Keratinocyte (primary cell): ENCODE measurements around the gene LRCH2. TPM values are rescaled to one million over a fixed set of nuclear protein-coding genes. Genes with fewer than 3 reads are reported as not detected.

Source experiments
- DNase-seq: peaks from one replicate; pipeline ENCODE4 v3.0.0-alpha.2; 2011; ENCODE audit warnings: low read depth, missing footprints, low spot score
- FAIRE-seq: peaks from 2 replicates; lab custom pipeline; 2011; peaks lifted over from hg19 to GRCh38; lab: Jason Lieb, UNC
- H2AFZ ChIP-seq: 2 replicates; pipeline ENCODE4 v1.6.0; 2012; ENCODE audit warnings: low read length, control low read depth, inconsistent platforms; ENCODE audit not compliant: control insufficient read depth
- H3K27ac ChIP-seq: 2 replicates; pipeline ENCODE4 v1.5.1; 2011; ENCODE audit warnings: low read length; ENCODE audit not compliant: control insufficient read depth, insufficient read depth
- H3K27me3 ChIP-seq: 3 replicates; pipeline ENCODE4 v1.6.0; 2011; ENCODE audit warnings: low read length; ENCODE audit not compliant: control insufficient read depth, insufficient read depth; ENCODE audit errors: extremely low read depth
- H3K36me3 ChIP-seq, 2 experiments: 2 replicates in 1 of 2; 3 replicates in 1 of 2; pipeline ENCODE4 v1.5.1; 2011; ENCODE audit warnings: low read length in 2 of 2, mild to moderate bottlenecking in 1 of 2; ENCODE audit not compliant: control insufficient read depth in 2 of 2, insufficient read depth in 2 of 2; ENCODE audit errors: extremely low read depth in 1 of 2
- H3K4me1 ChIP-seq: 3 replicates; pipeline ENCODE4 v1.5.1; 2011; ENCODE audit warnings: low read length; ENCODE audit not compliant: control insufficient read depth, insufficient read depth; ENCODE audit errors: extremely low read depth
- H3K4me2 ChIP-seq: 3 replicates; pipeline ENCODE4 v1.6.0; 2011; ENCODE audit warnings: low read depth, low read length; ENCODE audit not compliant: control insufficient read depth, insufficient read depth; ENCODE audit errors: extremely low read depth
- H3K4me3 ChIP-seq, 3 experiments: fragments of 200-600 bp in 1 of 3; sonication (generic) in 1 of 3; 2 replicates in 2 of 3; 3 replicates in 1 of 3; pipeline ENCODE4 v1.5.1; 2011 to 2016; ENCODE audit warnings: low read length in 3 of 3, mild to moderate bottlenecking in 3 of 3, control low read depth in 2 of 3, inconsistent platforms in 1 of 3, low read depth in 1 of 3, mixed read lengths in 1 of 3, mixed run types in 1 of 3, moderate library complexity in 1 of 3; ENCODE audit not compliant: control insufficient read depth in 2 of 3, insufficient read depth in 2 of 3; ENCODE audit errors: extremely low read depth in 1 of 3
- H3K79me2 ChIP-seq: 2 replicates; pipeline ENCODE4 v1.6.0; 2012; ENCODE audit warnings: low read length; ENCODE audit not compliant: control insufficient read depth, insufficient read depth
- H3K9ac ChIP-seq: 3 replicates; pipeline ENCODE4 v1.6.0; 2011; ENCODE audit warnings: low read length; ENCODE audit not compliant: control insufficient read depth, insufficient read depth; ENCODE audit errors: extremely low read depth
- H3K9me1 ChIP-seq: 3 replicates; pipeline ENCODE4 v1.6.0; 2011; ENCODE audit warnings: low read length; ENCODE audit not compliant: control insufficient read depth, insufficient read depth; ENCODE audit errors: extremely low read depth
- H3K9me3 ChIP-seq: 2 replicates; pipeline ENCODE4 v1.5.1; 2012; ENCODE audit warnings: low read depth, low read length; ENCODE audit not compliant: control insufficient read depth
- H4K20me1 ChIP-seq: 3 replicates; pipeline ENCODE4 v1.6.0; 2011; ENCODE audit warnings: low read length; ENCODE audit not compliant: control insufficient read depth, insufficient read depth; ENCODE audit errors: extremely low read depth
- EZH2 ChIP-seq: IDR thresholded peaks from one replicate; pipeline ENCODE4 v1.6.1; 2012; ENCODE audit warnings: inconsistent platforms, mild to moderate bottlenecking, low read length, moderate library complexity
- dilution Hi-C: fragments of 300-500 bp; cut with MboI; formaldehyde crosslinking; loops from one replicate; pipeline ENCODE4 v1.7.0; 2020; ENCODE audit warnings: low sequenced_read_pairs; ENCODE audit not compliant: extremely low pct_ligation_motif_present
- polyA plus RNA-seq, 5 experiments: library from polyadenylated mRNA; depleted of rRNA in 3 of 5; stranded (reverse) in 3 of 5; stranded (forward) in 1 of 5; unstranded in 1 of 5; fragments of >200 nt; gene quantifications; 1 replicate in 1 of 5; 2 replicates in 3 of 5; 3 replicates in 1 of 5; pipeline versions ENCODE4 v1.2.1 to v1.2.3, GENCODE V29; 2011 to 2012; ENCODE audit warnings: missing spikeins in 2 of 5, low read depth in 1 of 5, low replicate concordance in 1 of 5
- TF ChIP-seq, protein P1 (sequence below), 3 experiments: IDR thresholded peaks in 1 of 3; conservative IDR thresholded peaks in 1 of 3; optimal IDR thresholded peaks in 1 of 3; 2 replicates in 2 of 3; 3 replicates in 1 of 3; pipeline versions ENCODE3 to v1.5.1; 2011; ENCODE audit warnings: low read length in 3 of 3, mild to moderate bottlenecking in 3 of 3, moderate library complexity in 2 of 3, control low read depth in 1 of 3, inconsistent platforms in 1 of 3; ENCODE audit not compliant: insufficient read depth in 2 of 3; ENCODE audit errors: extremely low read depth in 1 of 3

LRCH2 gene
- polyA plus RNA-seq, 1 donor (not counting 4 experiments of a cell fraction or from before 2014, with no cell fraction given), result not detected

DNA sequence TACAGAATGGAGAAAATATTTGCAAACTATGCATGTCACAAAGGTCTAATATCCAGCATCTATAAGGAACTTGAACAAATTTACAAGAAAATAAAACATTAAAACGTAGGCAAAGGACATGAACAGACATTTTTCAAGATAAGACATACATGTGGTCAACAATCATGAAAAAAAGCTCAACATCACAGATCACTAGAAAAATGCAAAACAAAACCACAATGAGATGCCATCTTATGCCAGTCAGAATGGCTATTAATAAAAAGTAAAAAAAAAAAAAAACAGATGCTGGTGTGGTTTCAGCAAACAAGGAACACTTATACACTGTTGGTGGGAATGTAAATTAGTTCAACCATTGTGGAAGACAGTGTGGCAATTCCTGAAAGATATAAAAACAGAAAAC lies 140.7 kb downstream of the LRCH2 start:
- Histone ChIP-seq H3K9me3 (no peaks in the 10 kb centered on the region), H3K27ac (no peak overlapping the region), H4K20me1 (no peaks in the 10 kb centered on the region), H3K9ac (no peak overlapping the region), H2AFZ (no peak overlapping the region), H3K79me2 (no peaks in the 10 kb centered on the region), H3K27me3 (peaks cover 3% of the 10 kb centered on the region), H3K4me1 (no peaks in the 10 kb centered on the region), H3K9me1 (no peaks in the 10 kb centered on the region), H3K4me3 (no peak overlapping the region), H3K36me3 (no peaks in the 10 kb centered on the region), H3K4me2 (no peak overlapping the region)
- DNase-seq (no peak), FAIRE-seq (no peak)
- TF ChIP-seq EZH2, result no peak
- TF ChIP-seq, protein P1, sequence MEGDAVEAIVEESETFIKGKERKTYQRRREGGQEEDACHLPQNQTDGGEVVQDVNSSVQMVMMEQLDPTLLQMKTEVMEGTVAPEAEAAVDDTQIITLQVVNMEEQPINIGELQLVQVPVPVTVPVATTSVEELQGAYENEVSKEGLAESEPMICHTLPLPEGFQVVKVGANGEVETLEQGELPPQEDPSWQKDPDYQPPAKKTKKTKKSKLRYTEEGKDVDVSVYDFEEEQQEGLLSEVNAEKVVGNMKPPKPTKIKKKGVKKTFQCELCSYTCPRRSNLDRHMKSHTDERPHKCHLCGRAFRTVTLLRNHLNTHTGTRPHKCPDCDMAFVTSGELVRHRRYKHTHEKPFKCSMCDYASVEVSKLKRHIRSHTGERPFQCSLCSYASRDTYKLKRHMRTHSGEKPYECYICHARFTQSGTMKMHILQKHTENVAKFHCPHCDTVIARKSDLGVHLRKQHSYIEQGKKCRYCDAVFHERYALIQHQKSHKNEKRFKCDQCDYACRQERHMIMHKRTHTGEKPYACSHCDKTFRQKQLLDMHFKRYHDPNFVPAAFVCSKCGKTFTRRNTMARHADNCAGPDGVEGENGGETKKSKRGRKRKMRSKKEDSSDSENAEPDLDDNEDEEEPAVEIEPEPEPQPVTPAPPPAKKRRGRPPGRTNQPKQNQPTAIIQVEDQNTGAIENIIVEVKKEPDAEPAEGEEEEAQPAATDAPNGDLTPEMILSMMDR (optimal IDR thresholded peaks at IDR 0.05 in 1 of 3, IDR thresholded peaks at IDR 0.05 in 1 of 3, conservative IDR thresholded peaks at IDR 0.05 in 1 of 3; ENCODE audit: extremely low read depth in 1 of 3, insufficient read depth in 2 of 3, low read length in 3 of 3), result no peak
- dilution Hi-C loops, result no loop called here

DNA sequence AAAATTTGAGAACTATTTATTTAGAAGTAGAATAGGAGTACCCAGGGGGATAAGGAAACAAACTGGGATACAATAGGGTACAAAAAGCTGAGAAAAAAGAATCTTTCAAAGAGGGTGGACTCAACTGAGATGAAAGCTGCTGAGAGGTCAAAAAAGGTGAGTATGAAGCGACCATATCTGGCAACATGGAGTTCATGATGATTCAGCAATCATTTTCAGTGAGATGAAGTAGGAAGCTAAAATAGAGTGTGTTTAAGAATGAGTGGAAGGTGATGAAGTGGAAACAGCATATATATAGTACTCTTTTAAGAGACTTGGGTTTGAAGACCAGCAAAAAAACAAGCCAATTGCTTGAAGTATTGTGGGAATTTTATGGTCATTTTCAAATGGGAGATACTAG lies 144.5 kb downstream of the LRCH2 start:
- DNase-seq, result no peak
- FAIRE-seq, result no peak
- no peak overlapping the region for H3K4me2 ChIP-seq
- no peak overlapping the region for H3K9ac ChIP-seq
- H4K20me1 ChIP-seq, result no peaks in the 10 kb centered on the region
- peaks cover 3% of the 10 kb centered on the region for H3K27me3 ChIP-seq
- no peaks in the 10 kb centered on the region for H3K79me2 ChIP-seq
- H3K9me3 ChIP-seq, result no peaks in the 10 kb centered on the region
- no peaks in the 10 kb centered on the region for H3K9me1 ChIP-seq
- H3K4me3 ChIP-seq, result no peak overlapping the region
- no peak for TF ChIP-seq EZH2
- TF ChIP-seq, protein P1 (optimal IDR thresholded peaks at IDR 0.05 in 1 of 3, IDR thresholded peaks at IDR 0.05 in 1 of 3, conservative IDR thresholded peaks at IDR 0.05 in 1 of 3; ENCODE audit: extremely low read depth in 1 of 3, insufficient read depth in 2 of 3, low read length in 3 of 3), result no peak
- no peaks in the 10 kb centered on the region for H3K36me3 ChIP-seq
- H2AFZ ChIP-seq, result no peak overlapping the region
- no peak overlapping the region for H3K27ac ChIP-seq
- H3K4me1 ChIP-seq, result no peaks in the 10 kb centered on the region
- dilution Hi-C loops, result no loop called here
